GM18519 (cell line): Measurements from ENCODE around the gene HTR1E.
"Not testable (repeated sequence)": the region's sequence is repeated elsewhere in the genome, so short reads cannot be mapped to it uniquely, and the experiment has no call there.

Experiments
- ATAC-seq: cut with Tn5 transposase; IDR thresholded peaks from one replicate; pipeline ENCODE4 v1.9.1; 2021; ENCODE audit warnings: mild to moderate bottlenecking, moderate library complexity; ENCODE audit not compliant: unreplicated experiment, low FRiP score

HTR1E gene, protein sequence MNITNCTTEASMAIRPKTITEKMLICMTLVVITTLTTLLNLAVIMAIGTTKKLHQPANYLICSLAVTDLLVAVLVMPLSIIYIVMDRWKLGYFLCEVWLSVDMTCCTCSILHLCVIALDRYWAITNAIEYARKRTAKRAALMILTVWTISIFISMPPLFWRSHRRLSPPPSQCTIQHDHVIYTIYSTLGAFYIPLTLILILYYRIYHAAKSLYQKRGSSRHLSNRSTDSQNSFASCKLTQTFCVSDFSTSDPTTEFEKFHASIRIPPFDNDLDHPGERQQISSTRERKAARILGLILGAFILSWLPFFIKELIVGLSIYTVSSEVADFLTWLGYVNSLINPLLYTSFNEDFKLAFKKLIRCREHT

GRCh38 chr6:86937219-86938079, at the start of gene HTR1E:
TSS of gene HTR1E (plus strand) at chr6:86937528. CDS start at chr6:87015335, 77,807 bp downstream.
- ATAC-seq: peak; percentile 48

DNA sequence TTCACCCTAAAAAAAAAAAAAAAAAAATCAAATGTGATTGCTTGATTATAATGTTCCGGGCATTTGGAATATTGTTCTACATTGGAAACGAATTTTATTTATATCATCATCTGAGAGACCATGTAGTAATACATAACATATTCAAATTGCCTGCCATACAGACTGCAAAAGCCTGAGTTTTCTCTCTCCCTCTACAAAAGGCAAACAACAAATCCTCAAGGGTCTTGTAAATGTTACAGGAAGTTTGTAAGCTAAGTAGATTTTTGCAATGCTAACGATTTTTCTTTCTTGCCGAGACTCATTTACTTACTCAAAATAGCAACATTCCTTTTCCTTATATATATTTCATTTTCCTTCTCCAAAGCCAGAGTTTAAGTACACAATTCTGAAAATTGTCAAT, 49.0 kb upstream of the HTR1E start:
- ATAC-seq: no peak

GRCh38 chr6:86897265-86897664, 40.1 kb upstream of the HTR1E start:
- ATAC-seq: not testable (repeated sequence)

DNA sequence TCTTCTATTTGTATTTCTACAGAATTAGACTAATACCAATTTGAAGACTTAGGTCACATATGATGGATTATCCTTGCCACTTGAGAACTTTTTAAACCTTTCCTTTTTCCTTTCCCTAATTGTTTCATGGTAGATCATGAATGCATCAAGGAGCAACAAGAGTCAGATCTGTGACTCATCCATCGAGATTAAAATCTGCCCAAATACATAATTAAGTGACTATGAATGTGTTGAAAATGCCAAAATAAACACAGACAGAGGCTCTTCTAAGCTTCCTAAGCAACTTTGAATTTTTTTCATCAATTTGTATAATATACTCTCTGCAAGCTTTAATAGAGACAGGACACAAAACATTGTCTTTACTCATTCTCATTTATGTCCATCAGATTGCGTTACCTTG, 23.5 kb upstream of the HTR1E start:
- ATAC-seq: no peak

DNA sequence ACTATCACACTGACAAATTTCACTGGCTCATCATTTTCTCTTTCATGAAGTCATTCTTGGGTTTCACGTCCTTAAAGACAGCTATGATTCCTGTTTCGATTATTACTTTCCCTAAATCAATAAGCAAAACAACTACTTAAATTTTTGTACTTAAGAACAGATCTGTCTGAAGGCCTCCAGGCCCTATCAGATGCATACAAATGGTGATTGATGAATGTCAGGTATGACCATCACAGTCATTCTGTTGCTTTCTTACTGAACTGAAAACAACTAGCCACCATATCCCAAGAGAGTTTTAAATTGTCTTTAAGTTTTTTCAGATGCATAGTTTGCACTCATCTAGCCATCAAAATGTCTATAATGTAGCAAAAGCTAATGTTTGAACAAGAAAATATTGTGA, 20.9 kb upstream of the HTR1E start:
- no peak for ATAC-seq

- ATAC-seq: not testable (repeated sequence)
Observed at GRCh38 chr6:86927138-86927537, 10.2 kb upstream of the HTR1E start.

DNA sequence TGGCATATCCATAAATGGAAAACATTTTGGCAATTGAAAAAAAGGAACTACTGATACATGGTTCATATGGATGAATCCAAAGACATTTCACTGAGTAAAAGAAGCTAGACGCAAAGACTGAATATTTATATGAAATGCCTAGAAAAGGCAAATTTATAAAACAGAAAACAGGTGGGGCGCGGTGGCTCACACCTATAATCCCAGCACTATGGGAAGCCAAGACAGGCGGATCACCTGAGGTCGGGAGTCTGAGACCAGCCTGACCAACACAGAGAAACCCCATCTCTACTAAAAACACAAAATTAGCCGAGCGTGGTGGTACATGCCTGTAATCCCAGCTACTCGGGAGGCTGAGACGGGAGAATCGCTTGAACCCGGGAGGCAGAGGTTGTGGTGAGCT, 9.5 kb upstream of the HTR1E start:
- ATAC-seq: not testable (repeated sequence)

- peak; percentile 53 for ATAC-seq
Observed at GRCh38 chr6:86934365-86934764, 3.0 kb upstream of the HTR1E start.

DNA sequence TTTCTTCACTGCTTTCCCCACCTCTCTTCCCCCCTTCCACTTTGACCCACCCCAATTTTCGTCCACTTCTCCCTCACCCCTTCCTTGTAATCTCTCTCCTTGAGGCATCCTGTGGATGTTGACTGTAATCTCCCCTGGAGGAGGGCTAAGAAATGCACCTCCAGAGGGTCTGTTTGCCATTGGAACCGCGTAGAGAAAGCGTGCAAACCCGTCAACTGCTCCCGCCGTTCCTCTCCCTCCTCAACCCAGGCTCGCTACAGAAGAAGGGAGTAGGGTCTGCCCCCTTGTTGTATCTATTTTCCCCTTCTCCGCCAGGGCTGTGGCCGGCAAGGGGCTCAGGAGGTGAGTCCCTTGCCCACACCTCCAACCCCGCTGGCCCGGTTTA, 502 bp upstream of the HTR1E start:
- ATAC-seq: no peak

- no peak for ATAC-seq
Observed at GRCh38 chr6:86938814-86939213, 1.5 kb downstream of the HTR1E start.

GRCh38 chr6:86941461-86941860, 4.1 kb downstream of the HTR1E start:
- ATAC-seq: no peak

DNA sequence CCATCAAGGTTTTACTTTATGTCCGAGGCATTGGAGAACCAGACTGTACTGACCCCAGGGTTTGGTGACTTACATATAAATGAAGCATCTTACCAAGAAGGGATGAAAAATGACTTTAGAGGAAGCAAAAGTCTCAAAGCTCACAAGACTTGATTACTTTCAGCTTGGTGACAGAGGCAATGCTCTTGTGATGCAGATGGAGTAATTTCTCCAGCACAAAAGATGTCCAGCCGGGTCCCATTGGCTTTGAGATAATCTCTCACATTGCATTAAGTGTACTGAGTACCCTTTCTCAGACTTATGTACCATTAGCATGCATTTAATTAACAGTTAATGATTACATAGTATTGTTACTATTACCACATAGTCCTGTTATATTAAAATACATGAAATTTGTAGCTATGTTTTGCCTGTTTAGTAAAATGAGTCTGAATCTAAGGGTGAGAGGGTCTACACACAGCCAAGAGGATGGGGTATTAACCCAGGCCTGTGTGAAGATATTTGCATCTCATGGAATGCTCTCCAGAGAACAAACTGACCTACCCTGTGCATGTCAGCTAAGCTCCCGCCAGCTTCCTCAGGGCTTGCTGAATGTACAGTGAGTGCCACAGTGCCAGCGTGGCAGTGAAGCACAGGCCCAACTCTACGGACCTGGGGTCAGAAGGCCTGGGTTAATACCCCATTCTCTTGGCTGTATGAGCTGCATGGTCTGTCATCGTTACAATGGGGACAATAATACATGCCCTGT, 5.6 kb downstream of the HTR1E start:
- ATAC-seq: no peak

DNA sequence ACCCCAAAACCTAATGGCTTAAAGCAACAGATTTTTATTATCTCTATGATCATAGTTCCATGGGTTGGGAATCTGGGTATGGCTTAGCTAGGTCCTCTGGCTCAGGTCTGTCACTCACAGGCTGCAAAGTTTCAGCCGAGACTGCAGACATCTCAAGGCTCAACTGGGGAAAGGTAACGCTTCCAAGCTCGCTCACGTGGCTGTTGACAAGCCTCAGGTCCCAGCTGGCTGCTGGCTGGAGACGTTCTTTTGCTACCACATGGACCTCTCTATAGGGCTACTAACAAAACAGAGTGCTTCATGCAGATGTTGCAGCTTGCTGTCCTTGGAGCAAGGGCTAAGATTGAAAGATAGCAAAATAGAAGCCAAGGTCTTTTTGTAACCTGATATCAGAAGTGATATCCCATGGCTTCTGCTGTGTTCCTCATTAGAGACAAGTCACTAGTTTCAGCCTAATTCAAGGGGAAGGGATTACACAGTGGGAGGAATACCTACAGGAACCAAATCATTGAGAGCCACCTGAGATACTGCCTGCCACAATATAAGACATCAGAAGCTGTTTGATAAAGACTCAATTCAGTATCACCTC, 6.6 kb downstream of the HTR1E start:
- no peak for ATAC-seq

DNA sequence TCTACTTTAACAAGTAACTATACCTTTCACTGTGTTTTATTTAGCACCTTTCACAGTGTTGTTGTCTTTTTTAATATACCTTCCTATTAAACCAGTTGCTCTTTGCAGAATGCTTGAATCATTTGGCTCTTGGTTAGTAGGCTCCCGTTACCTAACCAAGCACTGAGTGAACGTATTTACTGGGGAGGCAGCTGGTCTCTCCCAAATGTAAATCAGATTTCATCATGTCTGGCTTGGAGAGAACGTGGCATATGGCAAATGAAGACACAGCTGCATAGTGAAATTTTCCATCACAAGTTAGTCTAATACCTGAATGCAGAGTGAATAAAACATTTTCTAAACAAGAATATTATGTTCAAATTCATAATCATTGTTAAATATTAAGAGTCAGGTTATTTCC, 12.4 kb downstream of the HTR1E start:
- no peak for ATAC-seq

GRCh38 chr6:86952991-86953390, 15.7 kb downstream of the HTR1E start:
- ATAC-seq: no peak

GRCh38 chr6:86959656-86960055, 22.3 kb downstream of the HTR1E start:
- ATAC-seq: no peak

DNA sequence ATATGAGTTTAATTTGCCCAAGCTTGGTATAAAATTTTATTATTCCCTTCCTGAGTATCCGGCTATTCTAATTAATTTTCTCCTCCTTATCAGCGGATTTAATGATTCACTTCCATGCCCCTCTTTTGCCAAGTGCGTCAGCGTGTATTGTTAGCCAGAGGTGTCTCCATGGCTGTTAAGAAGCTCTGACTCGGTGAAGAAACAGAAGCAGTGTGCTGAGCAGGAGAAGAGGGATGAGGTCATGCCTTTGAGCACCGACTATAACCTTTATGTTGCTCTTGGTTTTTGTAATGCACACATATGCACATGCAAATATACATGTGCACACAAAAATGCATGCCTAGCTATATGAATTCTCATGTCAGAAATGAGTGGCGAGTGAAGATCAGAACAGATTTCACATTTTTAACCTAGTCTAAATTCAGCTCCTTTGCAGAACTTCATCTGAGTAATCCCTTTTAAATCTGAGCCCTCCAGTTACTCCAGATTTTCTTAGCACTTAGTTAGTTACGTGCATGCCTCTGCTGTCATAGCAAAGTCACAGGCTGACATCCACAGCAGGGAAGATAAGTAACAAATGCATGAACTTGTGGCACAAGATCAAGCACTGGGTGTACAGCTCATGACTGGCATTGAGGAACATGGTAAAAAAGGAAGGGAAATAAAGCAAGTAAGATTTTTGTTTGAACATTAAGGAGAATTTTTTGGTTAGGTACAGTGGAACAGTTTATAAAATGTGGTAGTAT, 24.3 kb downstream of the HTR1E start:
- ATAC-seq: no peak

DNA sequence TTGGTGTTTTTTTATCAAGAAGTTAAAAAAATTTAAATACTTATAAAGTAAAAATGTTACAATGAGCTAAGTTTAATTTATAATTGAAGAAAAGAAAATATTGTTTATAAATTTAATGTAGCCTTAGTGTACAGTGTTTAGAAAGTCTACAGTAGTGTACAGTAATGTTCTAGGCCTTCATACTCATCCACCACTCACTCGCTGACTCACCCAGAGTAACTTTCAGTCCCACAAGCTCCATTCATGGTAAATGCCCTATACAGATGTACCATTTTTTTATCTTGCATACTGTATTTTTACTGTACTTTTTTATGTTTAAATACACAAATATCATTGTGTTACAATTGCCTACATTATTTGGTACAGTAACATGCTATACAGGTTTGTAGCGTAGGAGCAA, 26.0 kb downstream of the HTR1E start:
- no peak for ATAC-seq

DNA sequence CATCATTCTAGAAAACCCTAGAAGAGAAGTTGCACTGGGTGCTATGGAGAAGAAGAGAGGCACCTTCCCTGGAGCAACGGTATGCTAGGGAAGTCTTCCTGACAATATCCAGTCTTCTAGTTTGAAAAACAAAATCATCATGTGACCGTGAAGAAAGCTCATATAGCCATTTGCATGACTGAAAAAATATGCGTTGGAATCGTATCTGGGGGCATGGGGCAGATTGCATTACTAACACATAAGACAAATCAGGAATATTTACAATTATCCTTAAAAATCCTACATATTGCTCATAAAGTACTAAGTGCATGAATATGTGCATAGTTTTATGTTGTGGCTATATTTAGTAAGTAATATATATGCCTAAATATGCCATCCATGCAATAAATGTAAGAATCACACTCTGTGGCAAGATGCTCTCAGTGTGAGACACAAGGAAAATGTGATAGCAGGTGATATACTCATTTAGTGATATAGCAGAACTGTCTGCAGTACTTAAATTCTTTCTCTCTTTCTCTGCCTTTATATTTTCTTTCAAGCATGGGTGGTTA, 26.8 kb downstream of the HTR1E start:
- ATAC-seq: no peak

- ATAC-seq: no peak
Observed at GRCh38 chr6:86966271-86966670, 28.9 kb downstream of the HTR1E start.
